ENCODE data around the gene GMPR. TPM values are rescaled to one million over a fixed set of nuclear protein-coding genes. Genes with fewer than 3 reads are reported as not detected.

GMPR gene
- total RNA-seq, 1 donor: 6.5 TPM

GRCh38 chr6:16333580-16333979 lies 95.2 kb downstream of the GMPR start:
- H3K27ac ChIP-seq (ENCODE audit: low read depth, low read length): peak overlapping the region; percentile 85
- no peaks in the 10 kb centered on the region for H3K9me3 ChIP-seq (ENCODE audit: low read depth, low read length)
- no peak overlapping the region for H3K4me2 ChIP-seq (ENCODE audit: insufficient read depth, low read length)
- H2AFZ ChIP-seq (ENCODE audit: low read length): no peak overlapping the region
- H3K79me2 ChIP-seq (ENCODE audit: insufficient read depth, low read length): no peaks in the 10 kb centered on the region
- DNase-seq (ENCODE audit: insufficient read length, low spot score, missing footprints): no peak
- H3K4me1 ChIP-seq (ENCODE audit: insufficient read depth, low read length): peaks cover 63% of the 10 kb centered on the region
- TF ChIP-seq CTCF (IDR thresholded peaks at IDR 0.05; ENCODE audit: extremely low read depth, low read depth, low read length): no peak
- no peaks in the 10 kb centered on the region for H3K36me3 ChIP-seq (ENCODE audit: insufficient read depth, low read length)
- peaks cover 4% of the 10 kb centered on the region for H4K20me1 ChIP-seq (ENCODE audit: insufficient read depth, low read length)
- H3K27me3 ChIP-seq (ENCODE audit: insufficient read depth, low read length): no peaks in the 10 kb centered on the region
- H3K4me3 ChIP-seq (ENCODE audit: insufficient read depth, low read length): no peak overlapping the region

GRCh38 chr6:16334671-16335070 lies 96.3 kb downstream of the GMPR start:
- no peaks in the 10 kb centered on the region for H3K79me2 ChIP-seq (ENCODE audit: insufficient read depth, low read length)

GRCh38 chr6:16335176-16335575 lies 96.8 kb downstream of the GMPR start:
- peak overlapping the region; percentile 85 for H3K27ac ChIP-seq (ENCODE audit: low read depth, low read length)
- TF ChIP-seq CTCF (IDR thresholded peaks at IDR 0.05; ENCODE audit: extremely low read depth, low read depth, low read length): no peak
- no peak for DNase-seq (ENCODE audit: insufficient read length, low spot score, missing footprints)
- no peaks in the 10 kb centered on the region for H3K9me3 ChIP-seq (ENCODE audit: low read depth, low read length)
- peaks cover 4% of the 10 kb centered on the region for H4K20me1 ChIP-seq (ENCODE audit: insufficient read depth, low read length)
- H3K36me3 ChIP-seq (ENCODE audit: insufficient read depth, low read length): no peaks in the 10 kb centered on the region
- H3K4me2 ChIP-seq (ENCODE audit: insufficient read depth, low read length): peak overlapping the region; percentile 29
- no peaks in the 10 kb centered on the region for H3K79me2 ChIP-seq (ENCODE audit: insufficient read depth, low read length)
- H3K4me3 ChIP-seq (ENCODE audit: insufficient read depth, low read length): peak overlapping the region; percentile 16
- no peak overlapping the region for H2AFZ ChIP-seq (ENCODE audit: low read length)
- peaks cover 71% of the 10 kb centered on the region for H3K4me1 ChIP-seq (ENCODE audit: insufficient read depth, low read length)
- no peaks in the 10 kb centered on the region for H3K27me3 ChIP-seq (ENCODE audit: insufficient read depth, low read length)

More at GRCh38 chr6:16334671-16335070, 96.3 kb downstream of the GMPR start:
- H3K27ac ChIP-seq (ENCODE audit: low read depth, low read length): peak overlapping the region; percentile 85
- H3K9me3 ChIP-seq (ENCODE audit: low read depth, low read length): no peaks in the 10 kb centered on the region
- peak; percentile 93 for DNase-seq (ENCODE audit: insufficient read length, low spot score, missing footprints)
- H3K27me3 ChIP-seq (ENCODE audit: insufficient read depth, low read length): no peaks in the 10 kb centered on the region
- H3K4me1 ChIP-seq (ENCODE audit: insufficient read depth, low read length): peaks cover 71% of the 10 kb centered on the region
- H4K20me1 ChIP-seq (ENCODE audit: insufficient read depth, low read length): peaks cover 4% of the 10 kb centered on the region
- peak overlapping the region; percentile 29 for H3K4me2 ChIP-seq (ENCODE audit: insufficient read depth, low read length)
- no peaks in the 10 kb centered on the region for H3K36me3 ChIP-seq (ENCODE audit: insufficient read depth, low read length)
- H2AFZ ChIP-seq (ENCODE audit: low read length): no peak overlapping the region
- H3K4me3 ChIP-seq (ENCODE audit: insufficient read depth, low read length): peak overlapping the region; percentile 16
- TF ChIP-seq CTCF (IDR thresholded peaks at IDR 0.05; ENCODE audit: extremely low read depth, low read depth, low read length): no peak

- no peaks in the 10 kb centered on the region for H3K79me2 ChIP-seq (ENCODE audit: insufficient read depth, low read length)
- TF ChIP-seq CTCF (IDR thresholded peaks at IDR 0.05; ENCODE audit: extremely low read depth, low read depth, low read length): no peak
- H3K36me3 ChIP-seq (ENCODE audit: insufficient read depth, low read length): no peaks in the 10 kb centered on the region
- no peak overlapping the region for H3K4me2 ChIP-seq (ENCODE audit: insufficient read depth, low read length)
- no peak for DNase-seq (ENCODE audit: insufficient read length, low spot score, missing footprints)
- H3K27ac ChIP-seq (ENCODE audit: low read depth, low read length): no peak overlapping the region
- no peak overlapping the region for H3K4me3 ChIP-seq (ENCODE audit: insufficient read depth, low read length)
- H3K4me1 ChIP-seq (ENCODE audit: insufficient read depth, low read length): peaks cover 71% of the 10 kb centered on the region
- no peaks in the 10 kb centered on the region for H3K9me3 ChIP-seq (ENCODE audit: low read depth, low read length)
- no peak overlapping the region for H2AFZ ChIP-seq (ENCODE audit: low read length)
- H3K27me3 ChIP-seq (ENCODE audit: insufficient read depth, low read length): no peaks in the 10 kb centered on the region
- peaks cover 4% of the 10 kb centered on the region for H4K20me1 ChIP-seq (ENCODE audit: insufficient read depth, low read length)
Observed at GRCh38 chr6:16336056-16336818, 97.8 kb downstream of the GMPR start.

Data from osteoblast (primary cell).